HG03196 (cell line): ENCODE measurements around the gene TMEM140.

Experiments used
- ATAC-seq: cut with Tn5 transposase; IDR thresholded peaks from one replicate; pipeline ENCODE4 v1.9.1; 2021; ENCODE audit not compliant: unreplicated experiment

TMEM140 gene

GRCh38 chr7:135158141-135158655, 10.3 kb downstream of the TMEM140 start:
- ATAC-seq: no peak

- no peak for ATAC-seq
Observed at GRCh38 chr7:135158874-135159273, 11.0 kb downstream of the TMEM140 start.

- peak; percentile 5 for ATAC-seq
Observed at GRCh38 chr7:135159359-135160085, 11.7 kb downstream of the TMEM140 start.

DNA sequence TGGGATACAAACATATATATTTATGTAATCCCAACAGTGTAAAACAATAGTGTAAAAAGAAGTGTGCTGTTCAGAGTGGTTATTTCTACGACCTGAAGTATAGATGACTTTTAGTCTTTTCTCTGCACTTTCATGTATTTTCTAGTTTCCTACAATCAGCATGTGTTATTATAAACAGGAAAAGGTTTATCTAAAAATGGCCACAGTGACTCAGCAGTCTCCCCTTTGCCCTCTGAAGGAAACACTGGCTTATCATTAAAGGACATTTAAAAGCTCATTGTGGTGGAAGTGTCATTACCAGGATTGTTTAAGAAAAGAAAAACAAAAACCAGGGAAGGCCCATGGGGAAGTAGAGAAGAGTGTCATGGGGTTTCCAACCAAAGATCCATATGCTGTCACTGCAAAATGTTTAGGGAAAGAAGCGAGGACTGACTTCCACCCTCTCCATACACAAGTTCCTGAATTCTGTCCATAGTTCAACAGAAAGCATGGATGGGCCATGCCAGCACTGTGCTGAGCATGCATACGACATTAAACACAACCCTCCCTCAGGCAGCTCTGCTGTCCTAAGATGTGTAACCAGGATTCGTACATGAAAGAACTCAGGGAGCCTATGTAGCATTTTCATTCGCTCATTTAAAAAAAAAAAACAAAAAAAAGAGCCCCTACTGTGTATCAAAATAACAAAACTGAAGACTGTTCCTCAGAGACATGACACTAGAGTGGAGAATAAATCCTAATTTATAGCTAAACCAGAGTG, 12.4 kb downstream of the TMEM140 start:
- peak; percentile 61 for ATAC-seq

GRCh38 chr7:135160858-135161653, 13.2 kb downstream of the TMEM140 start:
- no peak for ATAC-seq

DNA sequence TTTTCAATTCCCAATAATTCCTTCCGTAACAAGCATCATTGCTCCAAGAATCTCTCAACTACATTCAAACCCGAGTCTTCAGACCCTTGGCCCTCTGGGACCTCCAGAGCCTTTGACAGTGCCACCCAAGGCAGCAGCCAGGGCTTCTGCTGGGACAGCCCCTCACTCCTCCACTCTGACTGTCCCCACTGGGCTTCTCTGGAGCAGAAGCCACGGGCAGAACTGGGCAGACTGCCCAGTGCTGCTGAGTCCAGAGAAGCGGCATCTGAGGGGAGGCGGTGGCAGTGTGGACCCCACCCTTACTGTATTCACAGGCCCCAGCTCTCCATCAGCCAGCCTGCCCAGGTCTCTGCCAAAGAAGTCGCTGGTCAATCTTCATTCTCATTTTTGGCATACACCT, 13.8 kb downstream of the TMEM140 start:
- no peak for ATAC-seq

GRCh38 chr7:135162382-135163001, 14.6 kb downstream of the TMEM140 start:
- no peak for ATAC-seq

DNA sequence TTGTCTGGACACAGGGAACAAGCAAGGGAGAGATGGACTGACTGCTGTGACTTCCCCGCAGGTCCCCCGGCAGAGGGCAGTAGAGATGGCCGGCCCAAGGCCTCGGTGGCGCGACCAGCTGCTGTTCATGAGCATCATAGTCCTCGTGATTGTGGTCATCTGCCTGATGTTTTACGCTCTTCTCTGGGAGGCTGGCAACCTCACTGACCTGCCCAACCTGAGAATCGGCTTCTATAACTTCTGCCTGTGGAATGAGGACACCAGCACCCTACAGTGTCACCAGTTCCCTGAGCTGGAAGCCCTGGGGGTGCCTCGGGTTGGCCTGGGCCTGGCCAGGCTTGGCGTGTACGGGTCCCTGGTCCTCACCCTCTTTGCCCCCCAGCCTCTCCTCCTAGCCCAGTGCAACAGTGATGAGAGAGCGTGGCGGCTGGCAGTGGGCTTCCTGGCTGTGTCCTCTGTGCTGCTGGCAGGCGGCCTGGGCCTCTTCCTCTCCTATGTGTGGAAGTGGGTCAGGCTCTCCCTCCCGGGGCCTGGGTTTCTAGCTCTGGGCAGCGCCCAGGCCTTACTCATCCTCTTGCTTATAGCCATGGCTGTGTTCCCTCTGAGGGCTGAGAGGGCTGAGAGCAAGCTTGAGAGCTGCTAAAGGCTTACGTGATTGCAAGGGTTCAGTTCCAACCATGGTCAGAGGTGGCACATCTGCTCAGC, 16.6 kb downstream of the TMEM140 start:
- ATAC-seq: no peak

- no peak for ATAC-seq
Observed at GRCh38 chr7:135165862-135166261, 18.0 kb downstream of the TMEM140 start.

- no peak for ATAC-seq
Observed at GRCh38 chr7:135166338-135166990, 18.6 kb downstream of the TMEM140 start.

GRCh38 chr7:135167365-135167917, 19.6 kb downstream of the TMEM140 start:
- no peak for ATAC-seq

GRCh38 chr7:135168001-135168400, 20.1 kb downstream of the TMEM140 start:
- no peak for ATAC-seq

- ATAC-seq: no peak
Observed at GRCh38 chr7:135168489-135169140, 20.7 kb downstream of the TMEM140 start.

DNA sequence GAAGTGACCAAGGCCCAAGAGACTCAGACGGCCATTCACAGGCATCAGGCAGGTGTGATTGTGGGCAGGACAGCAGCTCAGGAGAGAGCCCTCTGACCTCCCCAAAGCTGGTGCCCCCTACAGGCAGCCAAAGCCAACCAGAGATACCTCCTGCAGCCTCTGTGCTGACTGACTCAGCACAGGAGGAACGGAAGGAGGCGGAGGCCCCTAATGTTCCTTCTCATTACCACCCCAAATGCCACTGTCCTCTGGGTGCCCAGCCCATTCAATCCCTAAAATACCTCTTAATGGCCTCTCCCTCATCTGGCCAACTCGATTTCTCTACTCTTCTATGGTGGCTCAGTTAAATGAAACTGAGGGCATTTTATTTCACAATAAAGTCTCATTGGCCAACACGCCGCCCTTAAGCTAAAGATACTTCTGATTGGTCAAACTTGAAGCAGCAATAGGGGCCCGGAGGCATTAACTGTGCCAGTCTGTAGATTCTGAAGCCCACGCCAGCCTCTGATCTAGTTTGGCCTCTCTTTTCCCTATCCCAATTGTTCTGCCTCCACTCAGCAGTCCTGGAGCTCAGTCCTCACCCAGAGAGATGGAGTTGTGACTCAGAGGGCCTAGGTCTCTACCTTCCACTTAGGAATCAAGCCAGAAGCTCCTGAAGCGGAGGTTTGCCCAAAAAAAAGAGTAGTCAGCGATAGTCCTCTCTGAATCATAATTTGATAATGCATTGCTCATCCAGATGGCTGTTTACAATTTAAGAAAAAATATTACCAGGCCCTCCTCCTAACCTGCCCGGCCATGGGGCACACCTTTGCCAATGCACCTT, 21.5 kb downstream of the TMEM140 start:
- ATAC-seq: peak; percentile 27

GRCh38 chr7:135169964-135170273, 22.0 kb downstream of the TMEM140 start:
- ATAC-seq: no peak

DNA sequence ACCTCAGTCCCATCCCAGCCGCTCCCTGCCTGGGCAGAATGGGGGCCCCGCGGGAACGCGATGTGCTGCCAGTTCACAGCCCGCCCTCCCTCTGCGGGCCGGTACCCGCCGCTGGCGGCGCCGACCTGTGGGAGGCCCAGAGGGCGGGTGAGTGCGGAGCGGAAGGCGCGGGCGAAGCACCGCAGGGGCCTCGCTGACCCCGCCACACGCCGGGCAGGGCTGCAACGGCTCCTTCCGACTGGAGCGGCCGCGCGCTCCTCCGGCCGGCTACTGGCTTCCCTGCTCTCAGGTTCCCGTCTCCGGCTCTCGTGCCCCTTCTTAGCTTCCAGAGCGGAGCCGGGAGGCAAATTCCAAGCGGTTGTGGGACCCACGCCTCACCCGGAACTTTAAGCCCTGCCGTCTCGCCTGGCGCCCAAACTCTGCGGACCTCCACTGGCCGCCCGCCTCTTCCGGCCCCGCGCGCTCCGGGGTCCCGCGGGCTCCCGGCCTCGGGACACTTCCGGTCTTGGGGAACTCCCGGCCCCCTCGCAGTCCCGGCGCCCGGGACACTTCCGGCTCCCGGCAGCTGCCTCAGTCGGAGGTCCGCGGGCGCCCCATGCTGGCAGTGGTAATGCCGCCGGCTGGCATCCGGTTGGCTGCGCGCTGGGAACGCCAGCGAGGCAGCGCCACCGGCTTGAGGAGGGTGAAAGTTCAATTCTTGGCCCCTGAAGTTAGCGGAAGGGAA, 22.6 kb downstream of the TMEM140 start, which contains the start of gene CYREN:
TSS of gene CYREN (minus strand) at position 434 of the 724 bp plus-strand sequence. CDS start 1,785 bp downstream, outside the sequence.
- peak; percentile 78 for ATAC-seq

DNA sequence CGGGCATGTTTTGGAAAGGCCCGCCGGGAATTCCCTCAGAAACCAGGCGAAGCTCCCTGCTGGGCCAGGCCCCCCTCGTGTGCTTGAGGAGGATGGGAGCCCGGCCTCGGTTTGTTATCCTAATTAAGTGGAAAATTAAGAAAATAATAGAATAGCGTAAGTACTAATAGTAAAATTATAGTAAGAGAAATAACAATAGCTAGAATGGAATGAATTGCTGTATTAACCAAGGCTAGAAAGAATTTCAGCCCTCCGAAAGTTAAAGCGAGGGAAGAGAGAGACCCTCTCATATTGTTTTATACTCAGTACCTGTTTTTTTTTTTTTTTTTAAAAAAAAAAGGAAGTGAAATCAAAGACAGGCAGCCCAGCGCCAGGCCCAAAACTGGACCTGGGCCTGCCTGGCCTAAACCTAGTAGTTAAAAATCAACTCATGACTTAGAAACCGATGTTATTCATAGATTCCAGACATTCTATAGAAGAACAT, 23.2 kb downstream of the TMEM140 start:
- peak; percentile 29 for ATAC-seq
